A673 (cell line): ENCODE measurements around the gene ANKRD36B. TPM values are rescaled to one million over a fixed set of nuclear protein-coding genes. Genes with fewer than 3 reads are reported as not detected.
"Not testable (repeated sequence)": the region's sequence is repeated elsewhere in the genome, so short reads cannot be mapped to it uniquely, and the experiment has no call there.

ENCODE experiments used
- BruUV-seq: library from RNA; stranded (reverse); fragments of 400-500 nt; replicated peaks from 2 replicates; lab custom pipeline; 2021; lab: Mats Ljungman, UMichigan
- CTCF ChIA-PET: fragments of 300-600 bp; sonication (Branson Sonifier 250); formaldehyde crosslinking; loops from one replicate; lab custom pipeline; 2022; ENCODE audit warnings: antibody characterized with exemption; lab: Charles Lee
- POLR2A ChIA-PET: fragments of 300-600 bp; sonication (Branson Sonifier 250); formaldehyde crosslinking; loops from one replicate; lab custom pipeline; 2022; ENCODE audit warnings: antibody characterized with exemption; ENCODE audit not compliant: low non-redundant PET; lab: Charles Lee
- DNase-seq: peaks from one replicate; pipeline ENCODE4 v3.0.0-alpha.2; 2015; ENCODE audit warnings: low spot score
- H3K27ac ChIP-seq: fragments of 200-600 bp; sonication (generic); 2 replicates; pipeline ENCODE4 v1.5.1; 2016; ENCODE audit warnings: mixed run types, low read depth, mild to moderate bottlenecking, mixed read lengths, antibody characterized with exemption, low read length; ENCODE audit not compliant: poor library complexity, severe bottlenecking
- H3K27me3 ChIP-seq: fragments of 200-600 bp; sonication (generic); replicated peaks from 2 replicates; pipeline ENCODE4 v1.6.1; 2017; ENCODE audit warnings: mixed run types, low read depth, mild to moderate bottlenecking, mixed read lengths, antibody characterized with exemption, low read length; ENCODE audit not compliant: insufficient read depth, poor library complexity
- H3K36me3 ChIP-seq: fragments of 200-600 bp; sonication (generic); 2 replicates; pipeline ENCODE4 v1.6.1; 2016; ENCODE audit warnings: mixed run types, mild to moderate bottlenecking, mixed read lengths, antibody characterized with exemption, low read length; ENCODE audit not compliant: insufficient read depth, poor library complexity, severe bottlenecking
- H3K4me1 ChIP-seq: fragments of 200-600 bp; sonication (generic); 2 replicates; pipeline ENCODE4 v1.6.1; 2017; ENCODE audit warnings: mixed run types, mild to moderate bottlenecking, mixed read lengths, antibody characterized with exemption, low read length; ENCODE audit not compliant: insufficient read depth, poor library complexity, severe bottlenecking
- H3K4me3 ChIP-seq: fragments of 200-600 bp; sonication (generic); 2 replicates; pipeline ENCODE4 v1.5.1; 2016; ENCODE audit warnings: low read depth, mixed run types, mild to moderate bottlenecking, mixed read lengths, low read length; ENCODE audit not compliant: poor library complexity, severe bottlenecking
- H3K9me3 ChIP-seq: fragments of 200-600 bp; sonication (generic); 2 replicates; pipeline ENCODE4 v1.6.1; 2016; ENCODE audit warnings: mixed run types, low read depth, mild to moderate bottlenecking, mixed read lengths, antibody characterized with exemption, low read length; ENCODE audit not compliant: poor library complexity, severe bottlenecking
- intact Hi-C: fragments of 100-400 bp; cut with micrococcal nuclease; formaldehyde crosslinking; loops from one replicate; pipeline ENCODE4 v1.10.0; 2022; ENCODE audit not compliant: unreplicated experiment
- total RNA-seq: library from RNA; stranded (reverse); gene quantifications from 2 replicates; pipeline ENCODE4 v1.2.3, GENCODE V29; 2021

Gene ANKRD36B
- total RNA-seq, 1 experiment from 2014 or later, result 16.4 TPM

GRCh38 chr2:97495651-97496050, 94.0 kb downstream of the ANKRD36B start:
- H3K27me3 ChIP-seq, H3K4me3 ChIP-seq, intact Hi-C loops, H3K9me3 ChIP-seq, BruUV-seq, DNase-seq, H3K27ac ChIP-seq, H3K36me3 ChIP-seq, CTCF ChIA-PET, H3K4me1 ChIP-seq, POLR2A ChIA-PET: not testable (repeated sequence)

- H3K4me1 ChIP-seq, H3K27me3 ChIP-seq, H3K27ac ChIP-seq, intact Hi-C loops, CTCF ChIA-PET, H3K36me3 ChIP-seq, H3K9me3 ChIP-seq, BruUV-seq, POLR2A ChIA-PET, H3K4me3 ChIP-seq: not testable (repeated sequence)
- DNase-seq, result peak; percentile 1
These were observed 99.5 kb downstream of the ANKRD36B start for GRCh38 chr2:97490141-97490540.

Other genes starting within 250 kb of the ANKRD36B start
- gene COX5B, start 56.2 kb upstream of the ANKRD36B start, total RNA-seq, result 205 and 219 TPM in 2 replicates
- 36.3 and 41.7 TPM in 2 replicates for gene ACTR1B, start 74.2 kb upstream of the ANKRD36B start, total RNA-seq
- 2.4 and 3.7 TPM in 2 replicates for gene C2orf92, start 79.8 kb upstream of the ANKRD36B start, total RNA-seq
- gene ZAP70, start 123.7 kb upstream of the ANKRD36B start, total RNA-seq, result not detected in 2 replicates